ENCODE data around the gene ASTE1.

ASTE1 gene, protein sequence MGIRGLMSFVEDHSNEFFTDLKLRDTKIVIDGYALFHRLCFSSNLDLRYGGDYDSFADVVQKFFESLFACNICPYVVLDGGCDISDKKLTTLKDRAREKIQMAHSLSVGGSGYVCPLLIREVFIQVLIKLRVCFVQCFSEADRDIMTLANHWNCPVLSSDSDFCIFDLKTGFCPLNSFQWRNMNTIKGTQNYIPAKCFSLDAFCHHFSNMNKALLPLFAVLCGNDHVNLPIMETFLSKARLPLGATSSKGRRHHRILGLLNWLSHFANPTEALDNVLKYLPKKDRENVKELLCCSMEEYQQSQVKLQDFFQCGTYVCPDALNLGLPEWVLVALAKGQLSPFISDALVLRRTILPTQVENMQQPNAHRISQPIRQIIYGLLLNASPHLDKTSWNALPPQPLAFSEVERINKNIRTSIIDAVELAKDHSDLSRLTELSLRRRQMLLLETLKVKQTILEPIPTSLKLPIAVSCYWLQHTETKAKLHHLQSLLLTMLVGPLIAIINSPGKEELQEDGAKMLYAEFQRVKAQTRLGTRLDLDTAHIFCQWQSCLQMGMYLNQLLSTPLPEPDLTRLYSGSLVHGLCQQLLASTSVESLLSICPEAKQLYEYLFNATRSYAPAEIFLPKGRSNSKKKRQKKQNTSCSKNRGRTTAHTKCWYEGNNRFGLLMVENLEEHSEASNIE

GRCh38 chr3:131026321-131027151, at the start of gene ASTE1, which contains the start of gene NEK11:
Gene ASTE1, minus strand, starts transcription at chr3:131026825. Its CDS starts 1,519 bp downstream, at chr3:131025306.
Gene NEK11, plus strand, starts transcription at chr3:131026877. Its CDS starts 2,832 bp downstream, at chr3:131029709.
- DNase-seq, result peak; percentile 84 to 87

DNA sequence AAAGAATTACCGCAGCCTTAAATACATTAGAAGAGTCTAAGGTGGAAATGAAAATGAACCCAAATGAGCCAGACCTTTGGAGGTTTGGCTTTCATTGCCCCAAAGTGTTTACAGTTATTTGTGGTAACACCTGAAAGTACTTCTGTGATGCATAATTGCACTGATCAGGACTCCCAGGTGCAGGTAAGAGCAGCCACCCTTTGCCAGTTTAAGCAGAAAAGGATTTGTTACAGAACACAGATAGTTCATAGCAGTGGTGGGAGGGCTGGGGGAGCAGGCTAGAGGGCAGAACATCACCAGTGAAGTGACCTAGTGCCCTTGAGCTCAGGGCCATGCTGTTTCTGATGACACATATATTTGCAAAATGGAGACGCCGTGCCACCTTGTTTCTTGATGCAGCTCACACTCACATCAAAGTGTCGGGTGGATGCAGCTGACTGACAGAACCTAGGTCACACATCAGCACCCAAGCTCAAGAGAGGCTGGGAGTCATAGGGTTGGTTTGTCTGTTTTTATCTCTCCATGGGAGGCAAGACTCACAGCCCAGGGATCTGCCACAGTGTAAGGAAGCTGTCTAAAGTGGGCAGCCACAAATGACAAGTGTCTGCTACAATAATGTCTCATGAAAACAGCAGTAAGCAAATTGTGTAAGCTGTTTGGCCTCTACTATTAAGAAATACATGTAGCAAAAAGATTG, 49.2 kb upstream of the ASTE1 start:
- no peak for DNase-seq

DNA sequence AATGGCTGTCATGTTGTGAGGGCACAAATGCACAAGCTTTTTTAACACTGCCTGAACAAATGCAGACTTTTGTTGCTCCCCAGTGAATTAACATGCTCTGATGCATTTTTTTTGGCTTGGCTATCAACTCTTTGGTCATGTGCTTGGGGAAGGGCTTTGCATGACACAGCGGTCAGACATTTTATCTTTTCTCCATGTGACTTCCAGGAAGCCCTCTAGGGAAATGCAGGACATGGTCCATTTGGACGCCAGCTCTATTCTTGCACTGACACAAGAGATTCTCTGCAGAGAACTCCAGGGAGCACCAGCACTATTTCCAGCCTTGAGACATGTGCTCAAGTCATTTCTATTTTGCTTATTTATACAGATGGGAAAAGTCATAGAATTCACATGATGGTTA, 46.2 kb upstream of the ASTE1 start:
- no peak for DNase-seq

DNA sequence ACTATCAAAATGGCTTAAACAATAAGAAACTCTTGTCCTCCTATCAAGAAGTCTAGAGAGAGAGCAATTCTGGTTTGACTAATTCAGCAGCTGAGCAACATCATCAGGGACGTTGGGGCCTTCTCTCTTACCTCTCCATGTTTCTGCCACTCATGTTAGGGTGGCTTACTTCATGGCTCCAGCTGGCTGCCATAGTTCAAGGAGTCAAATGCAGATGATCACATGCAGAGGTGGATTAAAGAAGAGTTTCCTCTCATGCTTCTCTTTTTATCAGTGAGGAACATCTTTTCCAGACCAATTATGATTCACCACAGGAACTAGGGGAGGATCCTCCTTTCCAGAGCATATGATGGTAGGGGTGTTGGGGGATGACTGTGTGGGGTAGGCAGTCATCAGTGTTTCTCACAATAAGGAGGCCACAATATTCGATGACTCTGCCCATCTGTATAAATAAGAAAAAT, 45.5 kb upstream of the ASTE1 start:
- no peak for DNase-seq

- no peak for DNase-seq
Observed at GRCh38 chr3:131067983-131068382, 41.4 kb upstream of the ASTE1 start.

- DNase-seq, result no peak
Observed at GRCh38 chr3:131053043-131053859, 26.6 kb upstream of the ASTE1 start.

- DNase-seq, result no peak
Observed at GRCh38 chr3:131050001-131050400, 23.4 kb upstream of the ASTE1 start.

GRCh38 chr3:131048030-131048429, 21.4 kb upstream of the ASTE1 start:
- no peak for DNase-seq

DNA sequence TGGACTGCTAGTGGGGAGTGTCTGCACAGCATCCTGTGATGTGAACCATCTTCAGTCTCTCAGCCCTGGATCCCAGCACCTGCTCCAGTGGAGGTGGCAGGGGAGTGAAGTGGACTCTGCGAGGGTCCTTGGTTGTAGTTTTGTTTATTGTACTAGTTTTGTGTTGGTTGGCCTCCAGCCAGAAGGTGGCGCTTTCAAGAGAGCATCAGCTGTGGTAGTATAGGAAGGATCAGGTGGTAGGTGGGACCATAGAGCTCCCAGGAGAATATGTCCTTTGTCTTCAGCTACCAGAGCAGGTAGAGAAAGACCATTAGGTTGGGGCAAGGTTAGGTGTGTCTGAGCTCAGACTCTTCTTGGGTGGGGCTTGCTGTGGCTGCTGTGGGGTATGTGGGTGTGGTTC, 21.0 kb upstream of the ASTE1 start:
- no peak for DNase-seq

DNA sequence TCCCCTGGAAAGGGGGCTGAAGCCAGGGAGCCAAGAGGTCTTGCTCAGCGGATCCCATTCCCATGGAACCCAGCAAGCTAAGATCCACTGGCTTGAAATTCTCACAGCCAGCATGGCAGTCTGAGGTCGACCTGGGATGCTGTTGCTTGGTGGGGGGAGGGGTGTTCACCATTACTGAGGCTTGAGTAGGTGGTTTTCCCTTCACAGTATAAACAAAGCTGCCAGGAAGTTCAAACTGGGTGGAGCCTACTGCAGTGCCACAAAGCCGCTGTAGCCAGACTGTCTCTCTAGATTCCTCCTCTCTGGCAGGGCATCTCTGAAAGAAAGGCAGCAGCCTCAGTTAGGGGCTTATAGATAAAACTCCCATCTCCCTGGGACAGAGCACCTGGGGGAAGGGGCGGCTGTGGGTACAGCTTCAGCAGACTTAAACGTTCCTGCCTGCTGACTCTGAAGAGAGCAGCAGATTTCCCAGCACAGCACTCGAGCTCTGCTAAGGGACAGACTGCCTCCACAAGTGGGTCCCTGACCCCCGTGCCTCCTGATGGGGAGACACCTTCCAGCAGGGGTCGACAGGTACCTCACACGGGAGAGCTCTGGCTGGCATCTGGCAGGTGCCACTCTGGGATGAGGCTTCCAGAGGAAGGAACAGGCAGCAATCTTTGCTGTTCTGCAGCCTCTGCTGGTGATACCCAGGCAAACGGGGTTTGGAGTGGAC, 15.8 kb upstream of the ASTE1 start:
- peak in 1 of 2 experiments; percentile 5 for DNase-seq

- DNase-seq, result no peak
Observed at GRCh38 chr3:131038326-131038725, 11.7 kb upstream of the ASTE1 start.

GRCh38 chr3:131036986-131037385, 10.4 kb upstream of the ASTE1 start:
- no peak for DNase-seq

DNA sequence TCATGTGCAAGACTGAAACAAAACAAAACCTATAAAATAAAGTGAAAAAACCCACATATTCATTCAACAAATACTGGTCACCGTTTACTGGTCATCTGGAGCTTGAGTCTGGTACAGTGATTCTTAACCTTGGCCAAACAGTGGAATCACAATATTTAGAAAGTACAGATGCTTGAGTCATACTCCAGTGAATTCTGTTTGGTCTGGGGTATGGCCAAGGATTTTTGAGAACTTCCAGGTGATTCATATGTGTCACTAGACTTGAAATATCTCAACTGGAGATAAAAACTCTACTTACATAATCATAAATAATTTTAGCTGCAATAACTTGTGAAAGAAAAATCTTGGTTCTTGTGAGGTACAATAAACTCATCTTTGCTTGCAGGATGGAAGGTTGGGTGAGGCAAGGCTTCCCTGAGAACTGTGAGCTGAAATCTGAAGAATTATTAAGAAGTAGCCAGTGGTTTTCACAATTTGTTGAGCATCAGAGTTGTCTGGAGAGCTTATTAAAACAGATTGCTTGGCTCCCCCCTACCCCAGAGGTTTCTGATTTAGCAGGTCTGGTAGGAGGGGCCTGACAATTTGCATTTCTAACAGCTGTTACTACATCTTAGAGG, 9.7 kb upstream of the ASTE1 start:
- DNase-seq, result no peak

DNA sequence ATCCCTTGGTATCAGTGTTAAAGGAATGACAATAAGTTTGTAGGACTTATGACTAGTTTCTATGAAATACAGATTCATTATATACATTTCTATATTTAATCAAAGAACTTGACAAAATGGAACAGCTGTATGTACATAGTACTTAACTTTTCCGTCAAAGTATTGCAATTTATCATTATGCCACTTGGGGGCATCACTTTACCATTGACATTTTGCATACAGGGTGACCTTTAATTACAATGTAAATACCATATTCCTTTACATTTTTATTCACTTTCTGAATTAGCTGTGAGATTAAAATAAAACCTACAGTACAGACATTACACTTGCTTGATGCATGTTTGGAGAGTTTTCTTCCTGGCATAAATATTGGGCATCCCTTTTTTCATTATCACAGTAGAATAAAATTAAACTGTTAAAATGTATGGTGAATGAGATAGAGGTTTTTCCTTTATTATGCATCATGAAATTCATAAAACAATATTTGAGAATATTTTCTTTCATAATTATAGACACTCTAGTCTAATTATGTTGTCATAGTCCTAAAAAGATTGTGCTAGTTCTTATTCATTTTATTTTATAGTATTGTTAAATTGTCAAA, 7.0 kb upstream of the ASTE1 start:
- DNase-seq, result no peak

GRCh38 chr3:131031660-131032059, 5.0 kb upstream of the ASTE1 start:
- DNase-seq, result no peak

DNA sequence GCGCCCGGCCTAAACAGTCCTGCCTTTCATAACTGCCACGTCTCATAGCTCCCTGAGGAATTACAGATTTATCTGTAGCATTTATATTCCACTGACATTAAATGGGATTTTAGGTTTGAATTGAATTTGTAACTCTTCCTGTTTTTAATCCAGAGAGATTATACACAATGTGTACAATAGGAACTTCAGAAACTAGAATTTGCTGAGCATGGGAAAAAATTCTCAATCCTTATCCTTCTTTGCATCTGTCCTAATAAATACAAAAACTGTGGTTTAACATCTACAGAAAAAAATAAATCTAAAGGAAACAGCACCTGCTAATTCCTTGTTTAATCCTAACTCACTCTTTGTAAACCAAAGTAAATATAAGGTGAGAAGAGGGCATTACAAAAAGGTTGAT, 2.2 kb upstream of the ASTE1 start:
- DNase-seq, result no peak

DNA sequence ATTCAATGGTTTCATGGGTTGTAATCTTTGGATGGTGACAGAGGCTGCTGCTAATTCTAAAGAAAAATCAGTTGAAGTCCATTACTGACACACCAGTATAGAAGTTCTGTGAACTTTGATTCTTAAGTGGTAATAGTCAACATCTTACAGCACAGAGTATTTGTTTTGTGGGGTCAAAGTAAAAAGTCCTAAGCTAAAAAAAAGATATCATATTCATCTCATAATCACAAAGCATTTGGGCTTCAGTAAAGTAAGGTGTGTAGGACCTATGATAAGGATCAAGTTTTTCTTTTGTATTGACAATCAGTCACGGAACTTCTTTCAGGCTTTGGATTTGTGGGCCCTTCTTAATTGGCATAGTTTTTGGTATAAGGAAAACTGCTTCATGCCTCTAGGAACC, 1.1 kb downstream of the ASTE1 start:
- no peak for DNase-seq

- no peak for DNase-seq
Observed at GRCh38 chr3:131020122-131020693, 6.4 kb downstream of the ASTE1 start.

- no peak for DNase-seq
Observed at GRCh38 chr3:131018970-131019369, 7.7 kb downstream of the ASTE1 start.

DNA sequence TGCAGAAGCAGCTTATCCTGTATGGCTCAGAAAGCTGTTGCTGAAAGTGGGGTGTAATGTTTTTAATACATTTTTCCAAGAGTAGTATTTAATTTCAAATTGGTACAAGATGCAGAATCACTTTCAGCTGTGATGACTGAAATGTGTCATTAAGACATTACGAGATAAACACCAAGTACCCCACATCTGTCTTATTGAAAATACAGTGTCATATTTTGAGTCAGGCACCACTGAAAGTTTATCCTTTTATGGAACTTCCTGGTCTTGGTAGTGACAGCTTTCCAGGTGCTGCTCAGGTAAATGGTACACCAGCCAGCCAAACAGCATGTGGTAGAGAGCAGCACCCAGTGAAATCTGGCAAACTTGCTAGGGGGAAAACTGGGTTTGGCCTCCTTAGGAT, 16.9 kb downstream of the ASTE1 start:
- DNase-seq, result no peak

Measured in stimulated activated CD4-positive, alpha-beta T cell treated with anti-CD3 and anti-CD28 coated beads, Interleukin-4, amount 100 ng/mL, for 4 hours (primary cell).